ENCODE data around the gene CPNE2. TPM values are rescaled to one million over a fixed set of nuclear protein-coding genes. Genes with fewer than 3 reads are reported as not detected.
A peak's percentile ranks its signal among the peaks of the same experiment; 100 is the strongest.

CPNE2 gene
- total and polyA plus RNA-seq, 4 donors, result 6.8 to 14.6 (median 11.0) TPM

DNA sequence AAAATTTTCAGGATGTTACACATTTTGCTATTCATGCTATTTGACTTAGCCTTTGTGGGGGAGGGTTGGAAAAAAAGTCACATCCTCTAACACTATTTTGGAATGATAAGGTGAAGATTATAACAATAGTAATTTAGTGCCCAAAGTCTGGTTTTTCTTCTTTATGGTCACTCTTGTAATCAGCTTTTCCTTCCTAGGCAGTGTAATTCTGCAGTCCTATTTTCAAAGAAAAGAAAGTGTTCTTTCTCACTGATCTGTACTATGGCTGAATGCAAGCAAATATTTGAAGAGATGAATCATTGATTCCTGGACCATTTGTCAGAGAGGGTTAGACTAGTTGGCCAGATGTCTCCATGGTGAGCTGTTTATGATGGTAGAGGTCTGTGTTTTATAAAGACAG, 102.1 kb downstream of the CPNE2 start:
- Histone ChIP-seq H3K9me3 (ENCODE audit: control insufficient read depth in 4 of 4, low read length in 3 of 4) (no peaks in the 10 kb centered on the region), H3K27me3 (ENCODE audit: control insufficient read depth in 4 of 4, insufficient read depth in 4 of 4, low read length in 3 of 4) (no peaks in the 10 kb centered on the region), H3K9ac (ENCODE audit: low read depth in 1 of 2, low read length in 2 of 2) (no peak overlapping the region), H3K4me3 (ENCODE audit: low read depth in 1 of 3, low read length in 3 of 3) (no peak overlapping the region), H3K27ac (ENCODE audit: low read depth in 1 of 2, low read length in 2 of 2) (peak overlapping the region; percentile 51 to 62), H3K36me3 (ENCODE audit: control insufficient read depth in 4 of 4, insufficient read depth in 3 of 4, low read depth in 1 of 4, low read length in 3 of 4) (no peaks in the 10 kb centered on the region), H3K4me1 (ENCODE audit: control insufficient read depth in 4 of 4, insufficient read depth in 4 of 4, low read length in 3 of 4) (peaks cover 8 to 27% (median 10%) of the 10 kb centered on the region in 4 donors)
- no peak for DNase-seq (ENCODE audit: low spot score)
- TF ChIP-seq FOXA2 (IDR thresholded peaks at IDR 0.05), result peak; percentile 57
- TF ChIP-seq, protein P1, sequence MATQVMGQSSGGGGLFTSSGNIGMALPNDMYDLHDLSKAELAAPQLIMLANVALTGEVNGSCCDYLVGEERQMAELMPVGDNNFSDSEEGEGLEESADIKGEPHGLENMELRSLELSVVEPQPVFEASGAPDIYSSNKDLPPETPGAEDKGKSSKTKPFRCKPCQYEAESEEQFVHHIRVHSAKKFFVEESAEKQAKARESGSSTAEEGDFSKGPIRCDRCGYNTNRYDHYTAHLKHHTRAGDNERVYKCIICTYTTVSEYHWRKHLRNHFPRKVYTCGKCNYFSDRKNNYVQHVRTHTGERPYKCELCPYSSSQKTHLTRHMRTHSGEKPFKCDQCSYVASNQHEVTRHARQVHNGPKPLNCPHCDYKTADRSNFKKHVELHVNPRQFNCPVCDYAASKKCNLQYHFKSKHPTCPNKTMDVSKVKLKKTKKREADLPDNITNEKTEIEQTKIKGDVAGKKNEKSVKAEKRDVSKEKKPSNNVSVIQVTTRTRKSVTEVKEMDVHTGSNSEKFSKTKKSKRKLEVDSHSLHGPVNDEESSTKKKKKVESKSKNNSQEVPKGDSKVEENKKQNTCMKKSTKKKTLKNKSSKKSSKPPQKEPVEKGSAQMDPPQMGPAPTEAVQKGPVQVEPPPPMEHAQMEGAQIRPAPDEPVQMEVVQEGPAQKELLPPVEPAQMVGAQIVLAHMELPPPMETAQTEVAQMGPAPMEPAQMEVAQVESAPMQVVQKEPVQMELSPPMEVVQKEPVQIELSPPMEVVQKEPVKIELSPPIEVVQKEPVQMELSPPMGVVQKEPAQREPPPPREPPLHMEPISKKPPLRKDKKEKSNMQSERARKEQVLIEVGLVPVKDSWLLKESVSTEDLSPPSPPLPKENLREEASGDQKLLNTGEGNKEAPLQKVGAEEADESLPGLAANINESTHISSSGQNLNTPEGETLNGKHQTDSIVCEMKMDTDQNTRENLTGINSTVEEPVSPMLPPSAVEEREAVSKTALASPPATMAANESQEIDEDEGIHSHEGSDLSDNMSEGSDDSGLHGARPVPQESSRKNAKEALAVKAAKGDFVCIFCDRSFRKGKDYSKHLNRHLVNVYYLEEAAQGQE (IDR thresholded peaks at IDR 0.05), result no peak
- TF ChIP-seq, protein P2, sequence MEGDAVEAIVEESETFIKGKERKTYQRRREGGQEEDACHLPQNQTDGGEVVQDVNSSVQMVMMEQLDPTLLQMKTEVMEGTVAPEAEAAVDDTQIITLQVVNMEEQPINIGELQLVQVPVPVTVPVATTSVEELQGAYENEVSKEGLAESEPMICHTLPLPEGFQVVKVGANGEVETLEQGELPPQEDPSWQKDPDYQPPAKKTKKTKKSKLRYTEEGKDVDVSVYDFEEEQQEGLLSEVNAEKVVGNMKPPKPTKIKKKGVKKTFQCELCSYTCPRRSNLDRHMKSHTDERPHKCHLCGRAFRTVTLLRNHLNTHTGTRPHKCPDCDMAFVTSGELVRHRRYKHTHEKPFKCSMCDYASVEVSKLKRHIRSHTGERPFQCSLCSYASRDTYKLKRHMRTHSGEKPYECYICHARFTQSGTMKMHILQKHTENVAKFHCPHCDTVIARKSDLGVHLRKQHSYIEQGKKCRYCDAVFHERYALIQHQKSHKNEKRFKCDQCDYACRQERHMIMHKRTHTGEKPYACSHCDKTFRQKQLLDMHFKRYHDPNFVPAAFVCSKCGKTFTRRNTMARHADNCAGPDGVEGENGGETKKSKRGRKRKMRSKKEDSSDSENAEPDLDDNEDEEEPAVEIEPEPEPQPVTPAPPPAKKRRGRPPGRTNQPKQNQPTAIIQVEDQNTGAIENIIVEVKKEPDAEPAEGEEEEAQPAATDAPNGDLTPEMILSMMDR (IDR thresholded peaks at IDR 0.05; ENCODE audit: low read depth, low read length, missing input control), result no peak
- no peak for TF ChIP-seq FOXA1 (IDR thresholded peaks at IDR 0.05)
- TF ChIP-seq, protein P3, sequence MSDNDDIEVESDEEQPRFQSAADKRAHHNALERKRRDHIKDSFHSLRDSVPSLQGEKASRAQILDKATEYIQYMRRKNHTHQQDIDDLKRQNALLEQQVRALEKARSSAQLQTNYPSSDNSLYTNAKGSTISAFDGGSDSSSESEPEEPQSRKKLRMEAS (IDR thresholded peaks at IDR 0.05), result no peak
- peak in 1 of 2 donors; percentile 45 for TF ChIP-seq EGR1 (IDR thresholded peaks at IDR 0.05; ENCODE audit: low read depth in 2 of 2)
- TF ChIP-seq, protein P4, sequence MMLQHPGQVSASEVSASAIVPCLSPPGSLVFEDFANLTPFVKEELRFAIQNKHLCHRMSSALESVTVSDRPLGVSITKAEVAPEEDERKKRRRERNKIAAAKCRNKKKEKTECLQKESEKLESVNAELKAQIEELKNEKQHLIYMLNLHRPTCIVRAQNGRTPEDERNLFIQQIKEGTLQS (IDR thresholded peaks at IDR 0.05), result peak; percentile 18
- no peak for TF ChIP-seq TAF1 (conservative IDR thresholded peaks at IDR 0.05)
- TF ChIP-seq GABPA (IDR thresholded peaks at IDR 0.05 in 1 of 2, conservative IDR thresholded peaks at IDR 0.05 in 1 of 2), result no peak
- no peak for TF ChIP-seq NR2F2 (IDR thresholded peaks at IDR 0.05)
- TF ChIP-seq YY1 (IDR thresholded peaks at IDR 0.05), result peak; percentile 76
- peak; percentile 28 to 65 for TF ChIP-seq HNF4A (conservative IDR thresholded peaks at IDR 0.05)
- TF ChIP-seq RXRA (IDR thresholded peaks at IDR 0.05), result peak in 1 of 2 donors; percentile 42
- TF ChIP-seq JUND (IDR thresholded peaks at IDR 0.05), result peak in 1 of 2 donors; percentile 96
- TF ChIP-seq HNF4G (IDR thresholded peaks at IDR 0.05), result no peak
- peak in 1 of 2 donors; percentile 8 for TF ChIP-seq RAD21 (IDR thresholded peaks at IDR 0.05)
- TF ChIP-seq, protein P5, sequence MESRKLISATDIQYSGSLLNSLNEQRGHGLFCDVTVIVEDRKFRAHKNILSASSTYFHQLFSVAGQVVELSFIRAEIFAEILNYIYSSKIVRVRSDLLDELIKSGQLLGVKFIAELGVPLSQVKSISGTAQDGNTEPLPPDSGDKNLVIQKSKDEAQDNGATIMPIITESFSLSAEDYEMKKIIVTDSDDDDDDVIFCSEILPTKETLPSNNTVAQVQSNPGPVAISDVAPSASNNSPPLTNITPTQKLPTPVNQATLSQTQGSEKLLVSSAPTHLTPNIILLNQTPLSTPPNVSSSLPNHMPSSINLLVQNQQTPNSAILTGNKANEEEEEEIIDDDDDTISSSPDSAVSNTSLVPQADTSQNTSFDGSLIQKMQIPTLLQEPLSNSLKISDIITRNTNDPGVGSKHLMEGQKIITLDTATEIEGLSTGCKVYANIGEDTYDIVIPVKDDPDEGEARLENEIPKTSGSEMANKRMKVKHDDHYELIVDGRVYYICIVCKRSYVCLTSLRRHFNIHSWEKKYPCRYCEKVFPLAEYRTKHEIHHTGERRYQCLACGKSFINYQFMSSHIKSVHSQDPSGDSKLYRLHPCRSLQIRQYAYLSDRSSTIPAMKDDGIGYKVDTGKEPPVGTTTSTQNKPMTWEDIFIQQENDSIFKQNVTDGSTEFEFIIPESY (IDR thresholded peaks at IDR 0.05), result no peak
- TF ChIP-seq SP1 (IDR thresholded peaks at IDR 0.05), result peak; percentile 7
